ENCODE measurements around the gene IL1RAPL2.

The IL1RAPL2 gene

GRCh38 chrX:105765691-105766090, 1199.7 kb downstream of the IL1RAPL2 start:
- no peak overlapping the region for H3K27ac ChIP-seq (ENCODE audit: low read depth, low read length)
- no peaks in the 10 kb centered on the region for H3K9me3 ChIP-seq (ENCODE audit: insufficient read depth, low read length)
- no peaks in the 10 kb centered on the region for H3F3A ChIP-seq (ENCODE audit: insufficient read depth)
- no peak overlapping the region for H2AFZ ChIP-seq (ENCODE audit: low read depth, low read length, severe bottlenecking)
- H3K27me3 ChIP-seq (ENCODE audit: low read length), result no peaks in the 10 kb centered on the region
- no peak for TF ChIP-seq CTCF (IDR thresholded peaks at IDR 0.05; ENCODE audit: insufficient read depth, low read length, poor library complexity, severe bottlenecking)
- no peak for TF ChIP-seq EZH2phosphoT487 (conservative IDR thresholded peaks at IDR 0.05; ENCODE audit: low read length)
- H3K36me3 ChIP-seq (ENCODE audit: low read length), result no peaks in the 10 kb centered on the region
- H3K4me3 ChIP-seq (ENCODE audit: insufficient read depth, low read length, poor library complexity, severe bottlenecking), result no peak overlapping the region
- H3K79me2 ChIP-seq (ENCODE audit: insufficient read depth, low read length), result no peaks in the 10 kb centered on the region
- H3K9ac ChIP-seq (ENCODE audit: low read length), result no peak overlapping the region
- no peaks in the 10 kb centered on the region for H4K20me1 ChIP-seq (ENCODE audit: low read depth, low read length)
- H3K4me2 ChIP-seq (ENCODE audit: low read depth, low read length, poor library complexity, severe bottlenecking), result no peak overlapping the region
- no peaks in the 10 kb centered on the region for H3K9me2 ChIP-seq (replicated peaks; ENCODE audit: insufficient read depth, low read length)

GRCh38 chrX:105773801-105774200, 1207.8 kb downstream of the IL1RAPL2 start:
- H4K20me1 ChIP-seq (ENCODE audit: low read depth, low read length), result no peaks in the 10 kb centered on the region
- H2AFZ ChIP-seq (ENCODE audit: low read depth, low read length, severe bottlenecking), result no peak overlapping the region
- H3F3A ChIP-seq (ENCODE audit: insufficient read depth), result no peaks in the 10 kb centered on the region
- no peaks in the 10 kb centered on the region for H3K9me3 ChIP-seq (ENCODE audit: insufficient read depth, low read length)
- H3K9me2 ChIP-seq (replicated peaks; ENCODE audit: insufficient read depth, low read length), result no peaks in the 10 kb centered on the region
- H3K79me2 ChIP-seq (ENCODE audit: insufficient read depth, low read length), result no peaks in the 10 kb centered on the region
- no peaks in the 10 kb centered on the region for H3K36me3 ChIP-seq (ENCODE audit: low read length)
- no peaks in the 10 kb centered on the region for H3K27me3 ChIP-seq (ENCODE audit: low read length)
- H3K9ac ChIP-seq (ENCODE audit: low read length), result no peak overlapping the region
- TF ChIP-seq CTCF (IDR thresholded peaks at IDR 0.05; ENCODE audit: insufficient read depth, low read length, poor library complexity, severe bottlenecking) (no peak), EZH2phosphoT487 (conservative IDR thresholded peaks at IDR 0.05; ENCODE audit: low read length) (no peak)
- H3K4me3 ChIP-seq (ENCODE audit: insufficient read depth, low read length, poor library complexity, severe bottlenecking), result no peak overlapping the region
- H3K4me2 ChIP-seq (ENCODE audit: low read depth, low read length, poor library complexity, severe bottlenecking), result no peak overlapping the region
- no peak overlapping the region for H3K27ac ChIP-seq (ENCODE audit: low read depth, low read length)

GRCh38 chrX:105775679-105776078, 1209.7 kb downstream of the IL1RAPL2 start:
- H3K9me2 ChIP-seq (replicated peaks; ENCODE audit: insufficient read depth, low read length), result no peaks in the 10 kb centered on the region
- H3K27ac ChIP-seq (ENCODE audit: low read depth, low read length), result no peak overlapping the region
- H4K20me1 ChIP-seq (ENCODE audit: low read depth, low read length), result no peaks in the 10 kb centered on the region
- no peak overlapping the region for H3K9ac ChIP-seq (ENCODE audit: low read length)
- no peak overlapping the region for H3K4me2 ChIP-seq (ENCODE audit: low read depth, low read length, poor library complexity, severe bottlenecking)
- no peak for TF ChIP-seq EZH2phosphoT487 (conservative IDR thresholded peaks at IDR 0.05; ENCODE audit: low read length)
- no peak for TF ChIP-seq CTCF (IDR thresholded peaks at IDR 0.05; ENCODE audit: insufficient read depth, low read length, poor library complexity, severe bottlenecking)
- H3K79me2 ChIP-seq (ENCODE audit: insufficient read depth, low read length), result no peaks in the 10 kb centered on the region
- H3K27me3 ChIP-seq (ENCODE audit: low read length), result no peaks in the 10 kb centered on the region
- no peaks in the 10 kb centered on the region for H3F3A ChIP-seq (ENCODE audit: insufficient read depth)
- no peak overlapping the region for H3K4me3 ChIP-seq (ENCODE audit: insufficient read depth, low read length, poor library complexity, severe bottlenecking)
- H2AFZ ChIP-seq (ENCODE audit: low read depth, low read length, severe bottlenecking), result no peak overlapping the region
- no peaks in the 10 kb centered on the region for H3K36me3 ChIP-seq (ENCODE audit: low read length)
- no peaks in the 10 kb centered on the region for H3K9me3 ChIP-seq (ENCODE audit: insufficient read depth, low read length)

Data from SU-DHL-6 (cell line).